Measurements from ENCODE around the gene FAM193A.
"Not testable (repeated sequence)": the region's sequence is repeated elsewhere in the genome, so short reads cannot be mapped to it uniquely, and the experiment has no call there.

The FAM193A gene

DNA sequence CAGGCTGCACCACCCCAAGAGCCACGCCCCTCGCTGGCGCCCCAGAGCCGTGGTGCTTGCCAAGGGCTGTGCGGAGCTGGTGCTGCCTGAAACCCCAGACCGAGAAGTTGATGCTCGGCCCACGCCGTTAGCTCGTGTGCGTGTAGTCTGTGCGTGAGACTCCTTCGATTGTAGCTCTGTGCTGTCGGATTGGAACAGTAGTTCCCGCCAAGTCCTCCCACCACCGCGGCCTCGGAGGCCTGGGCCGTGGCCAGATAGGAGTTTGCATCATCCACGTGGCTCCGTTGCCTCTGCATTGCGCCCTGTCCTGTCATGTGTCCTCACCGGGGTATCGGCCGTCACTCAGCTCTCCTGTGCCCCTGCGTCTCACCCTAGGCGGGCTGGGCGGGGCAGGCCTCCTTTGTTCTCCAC, 195.5 kb downstream of the FAM193A start:
- DNase-seq = no peak

DNA sequence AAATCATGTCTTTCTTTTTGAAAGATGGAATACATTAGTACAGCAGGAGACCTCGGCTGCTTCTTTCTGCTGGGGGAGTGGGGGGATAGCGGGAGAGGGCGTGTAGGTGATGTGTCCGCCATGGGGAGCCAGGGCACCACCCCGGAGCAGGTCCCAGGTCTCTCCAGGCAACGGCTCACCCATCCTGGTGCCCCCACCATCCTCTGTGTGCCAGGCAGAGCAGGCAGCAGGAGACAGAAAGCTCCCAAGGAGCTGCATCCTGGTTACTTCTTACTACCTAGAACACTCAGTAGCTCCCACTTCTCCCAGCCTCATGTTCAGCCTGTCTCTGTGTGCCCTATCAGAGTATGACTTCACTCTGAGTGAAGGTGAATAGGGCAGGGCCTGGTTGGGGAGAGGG, 196.1 kb downstream of the FAM193A start:
- DNase-seq = no peak

DNA sequence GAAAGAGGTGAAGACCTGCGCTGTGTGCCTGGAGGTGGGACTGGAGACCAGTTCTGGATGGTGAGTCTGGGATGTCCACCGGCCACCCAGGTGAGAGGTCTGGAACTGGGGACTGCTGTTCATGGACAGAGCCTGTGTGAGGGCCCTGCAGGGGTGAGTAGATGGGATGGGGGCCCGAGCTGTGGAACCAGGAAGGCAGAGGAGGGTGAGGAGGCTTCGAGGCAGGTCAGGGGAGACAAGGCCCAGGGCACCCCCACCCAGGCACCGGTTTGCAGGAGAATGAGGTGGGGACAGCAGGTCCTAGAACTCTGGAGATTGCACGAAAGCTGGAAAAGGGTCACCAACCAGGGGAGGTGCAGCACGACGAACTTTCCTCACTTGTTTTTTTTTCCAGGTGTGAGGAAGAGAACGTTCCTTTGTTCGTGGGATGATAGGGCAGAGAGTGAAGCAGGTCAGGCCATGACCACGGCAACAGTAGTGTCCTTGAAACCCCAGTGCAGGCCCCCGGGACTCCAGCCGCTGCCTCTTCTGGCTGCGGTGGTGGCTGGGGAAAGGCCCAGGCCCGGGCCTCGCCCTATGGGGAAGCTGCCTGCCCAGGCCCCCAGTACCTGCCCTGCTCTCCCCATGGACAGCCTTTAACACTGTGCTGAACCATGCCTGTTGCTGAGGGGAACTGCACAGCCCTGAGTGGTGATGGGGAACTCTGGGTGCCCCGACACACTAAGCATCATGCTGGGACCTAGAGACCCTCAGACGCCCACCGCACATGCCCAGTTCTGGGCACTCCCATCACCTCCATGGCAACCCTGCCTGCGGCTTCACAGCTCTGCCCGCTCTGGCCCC, 196.8 kb downstream of the FAM193A start:
- DNase-seq = no peak

DNA sequence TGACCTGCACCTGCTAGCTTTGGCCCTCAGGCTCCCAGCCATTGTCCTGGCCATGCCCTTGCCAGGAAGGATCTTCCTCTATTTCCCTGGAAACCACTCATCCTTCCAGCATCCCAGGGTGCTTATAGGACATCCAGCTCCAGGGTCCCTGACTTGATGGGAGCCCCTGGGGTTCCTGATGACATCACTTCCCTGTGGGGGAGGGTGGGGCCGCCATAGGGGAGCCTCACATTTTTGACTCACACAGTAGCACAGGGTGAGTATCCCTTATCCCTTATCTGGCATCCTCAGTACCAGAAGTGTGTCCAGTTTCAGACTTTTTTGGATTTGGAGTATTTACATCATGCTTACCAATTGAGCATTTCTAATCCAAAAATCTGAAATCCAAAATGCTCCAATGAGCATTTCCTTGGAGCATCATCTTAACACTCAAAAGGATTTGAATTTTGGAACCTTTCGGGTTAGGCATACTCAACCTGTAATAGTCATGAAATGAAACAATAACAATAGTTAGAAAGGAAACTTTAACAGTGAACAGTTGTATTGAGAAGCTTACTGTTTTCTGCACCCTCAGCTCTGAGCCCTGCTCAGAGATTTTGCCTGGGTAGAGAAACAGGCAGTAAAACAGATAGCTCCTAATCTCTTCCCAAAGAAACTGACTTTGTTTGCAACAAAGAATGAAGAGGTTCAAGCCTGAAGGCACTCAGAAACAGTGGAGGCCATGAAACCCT, 197.6 kb downstream of the FAM193A start:
- DNase-seq = no peak

DNA sequence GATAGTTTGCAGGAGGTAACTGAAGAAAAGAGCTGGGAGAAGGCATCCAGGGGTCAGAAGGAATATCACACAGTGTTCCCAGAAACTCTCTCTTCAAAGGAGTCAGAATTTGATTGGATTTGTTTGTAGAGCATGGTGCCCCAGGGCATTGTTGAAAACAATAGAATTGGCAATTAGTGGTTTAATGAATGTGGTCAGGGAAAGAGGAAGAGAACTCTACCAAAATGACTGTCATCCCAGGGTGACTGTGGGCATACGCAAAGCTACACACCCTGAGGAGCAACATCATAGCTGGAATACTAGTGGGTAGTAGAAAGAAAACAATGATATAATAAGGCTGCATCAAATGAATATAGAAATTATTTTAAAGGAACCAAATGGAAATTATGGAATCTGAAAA, 198.2 kb downstream of the FAM193A start:
- no peak for DNase-seq

DNA sequence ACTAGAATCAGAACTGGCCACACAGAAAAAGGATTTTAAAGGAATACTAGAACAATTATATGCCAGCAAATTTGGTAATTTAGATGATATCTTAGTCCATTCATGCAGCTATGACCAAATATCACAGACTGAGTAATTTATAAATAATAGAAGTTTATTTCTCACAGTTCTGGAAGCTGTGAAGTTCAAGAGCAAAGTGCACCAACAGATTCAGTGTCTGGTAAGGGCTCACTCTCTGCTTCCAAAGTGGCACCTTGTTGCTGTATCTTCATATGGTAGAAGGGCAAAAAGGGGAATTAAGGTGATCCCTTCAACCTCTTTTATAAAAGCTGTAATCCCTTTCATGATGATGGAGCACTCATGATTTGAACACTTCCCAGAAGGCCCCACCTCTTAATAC, 199.4 kb downstream of the FAM193A start:
- DNase-seq = no peak

DNA sequence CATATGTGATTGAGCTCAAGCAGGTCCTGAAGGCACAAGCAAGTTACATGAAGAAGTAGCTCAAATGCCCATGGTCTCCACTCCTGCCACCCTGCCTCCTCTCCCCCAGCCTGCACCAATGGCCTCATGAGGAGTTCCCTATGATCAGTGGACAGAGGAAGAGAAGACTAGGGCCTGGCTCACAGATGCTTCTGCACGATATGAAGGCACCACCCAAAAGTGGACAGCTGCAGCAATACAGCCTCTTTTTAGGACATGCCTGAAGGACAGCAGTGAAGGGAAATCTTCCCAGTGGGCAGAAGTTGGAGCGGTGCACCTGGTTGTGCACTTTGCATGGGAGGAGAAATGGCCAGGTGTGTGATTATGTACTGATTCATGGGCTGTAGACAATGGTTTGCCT, 201.8 kb downstream of the FAM193A start:
- DNase-seq = not testable (repeated sequence)

DNA sequence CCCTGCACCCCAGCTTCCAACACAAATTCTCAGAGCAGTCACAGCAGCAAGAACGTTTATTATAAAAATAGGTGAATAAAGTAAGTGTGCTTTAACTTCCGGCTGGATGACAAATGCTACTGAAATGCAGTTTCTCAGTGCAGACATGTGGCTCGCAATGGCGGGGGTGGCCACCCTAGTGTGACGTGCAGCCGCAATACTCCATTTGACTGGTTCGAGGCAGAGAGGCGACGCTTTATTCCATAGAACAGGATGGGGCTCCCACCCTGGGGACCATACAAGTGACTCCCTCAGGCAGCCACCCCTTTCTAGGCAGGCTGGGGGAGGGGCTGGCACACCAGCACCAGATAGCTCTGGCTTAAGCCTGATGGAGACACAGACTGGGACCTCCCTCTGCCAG, 205.2 kb downstream of the FAM193A start:
- DNase-seq = no peak

DNA sequence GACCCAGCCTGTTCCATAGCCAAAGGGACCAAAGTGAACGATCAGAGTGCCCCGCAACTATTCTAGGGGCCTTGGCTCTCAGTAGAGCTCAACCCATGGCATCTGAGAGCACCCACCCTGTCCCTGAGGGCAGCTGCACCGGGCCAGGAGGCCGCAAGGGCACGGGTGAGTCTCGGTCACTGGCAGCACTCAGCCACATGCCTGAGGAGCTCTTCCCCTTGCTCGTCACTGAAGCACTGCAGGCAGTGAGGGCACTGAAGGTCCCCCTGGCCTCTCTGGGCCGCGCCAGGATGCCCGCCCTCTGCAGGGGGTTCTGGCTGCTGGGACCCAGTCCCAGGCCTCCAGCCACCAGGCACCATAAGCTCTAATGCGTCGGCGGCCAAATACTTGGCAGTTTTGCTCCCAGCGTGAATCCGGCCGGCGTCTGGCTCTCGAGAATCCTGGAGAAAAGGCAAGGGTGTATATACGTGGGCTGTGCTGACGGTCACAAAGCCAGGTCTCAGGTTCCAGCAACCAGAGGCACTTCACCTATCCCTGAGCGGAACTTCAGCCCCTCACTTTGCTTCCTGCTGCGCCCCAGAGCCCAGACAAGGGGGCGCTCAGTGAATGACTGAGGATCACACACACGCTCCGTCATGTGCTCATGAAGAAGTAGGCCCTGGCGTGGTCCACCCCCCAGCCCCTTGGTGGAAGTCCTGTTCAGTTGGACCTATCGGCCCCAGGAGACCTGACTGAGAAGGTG, 205.8 kb downstream of the FAM193A start:
- no peak for DNase-seq

DNA sequence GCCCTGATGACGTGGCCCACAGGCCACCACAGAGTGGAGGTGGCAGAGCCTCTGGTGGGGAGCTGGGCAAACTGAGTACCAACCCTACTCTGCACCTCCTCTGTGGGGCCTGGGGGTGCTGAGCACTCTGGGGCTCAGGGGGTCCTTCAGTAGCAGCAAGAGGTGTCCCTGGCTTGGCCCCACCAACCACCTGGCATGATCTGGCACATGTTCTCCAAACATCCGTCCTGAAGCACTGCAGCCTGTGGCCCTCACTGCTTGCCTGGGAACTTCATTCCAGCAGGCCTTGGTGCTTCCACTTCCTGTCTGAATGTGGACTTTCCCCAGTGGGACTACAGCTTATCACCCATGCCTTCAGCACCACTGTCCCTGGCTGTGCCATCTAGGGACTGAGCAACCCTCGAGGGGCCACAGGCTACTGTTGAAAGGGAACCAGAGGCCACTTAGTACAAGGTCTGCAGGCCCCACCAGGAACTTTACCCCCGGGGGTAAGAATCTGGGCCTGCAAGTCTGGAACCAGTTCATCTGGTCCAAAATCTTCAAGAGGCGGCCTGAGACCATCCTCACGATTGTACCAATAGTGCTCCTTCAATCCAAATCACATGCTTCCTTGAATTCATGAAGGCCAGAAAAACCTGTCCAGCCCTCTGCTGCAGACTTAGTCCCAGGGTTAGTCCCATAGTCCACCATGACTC, 206.5 kb downstream of the FAM193A start:
- no peak for DNase-seq

DNA sequence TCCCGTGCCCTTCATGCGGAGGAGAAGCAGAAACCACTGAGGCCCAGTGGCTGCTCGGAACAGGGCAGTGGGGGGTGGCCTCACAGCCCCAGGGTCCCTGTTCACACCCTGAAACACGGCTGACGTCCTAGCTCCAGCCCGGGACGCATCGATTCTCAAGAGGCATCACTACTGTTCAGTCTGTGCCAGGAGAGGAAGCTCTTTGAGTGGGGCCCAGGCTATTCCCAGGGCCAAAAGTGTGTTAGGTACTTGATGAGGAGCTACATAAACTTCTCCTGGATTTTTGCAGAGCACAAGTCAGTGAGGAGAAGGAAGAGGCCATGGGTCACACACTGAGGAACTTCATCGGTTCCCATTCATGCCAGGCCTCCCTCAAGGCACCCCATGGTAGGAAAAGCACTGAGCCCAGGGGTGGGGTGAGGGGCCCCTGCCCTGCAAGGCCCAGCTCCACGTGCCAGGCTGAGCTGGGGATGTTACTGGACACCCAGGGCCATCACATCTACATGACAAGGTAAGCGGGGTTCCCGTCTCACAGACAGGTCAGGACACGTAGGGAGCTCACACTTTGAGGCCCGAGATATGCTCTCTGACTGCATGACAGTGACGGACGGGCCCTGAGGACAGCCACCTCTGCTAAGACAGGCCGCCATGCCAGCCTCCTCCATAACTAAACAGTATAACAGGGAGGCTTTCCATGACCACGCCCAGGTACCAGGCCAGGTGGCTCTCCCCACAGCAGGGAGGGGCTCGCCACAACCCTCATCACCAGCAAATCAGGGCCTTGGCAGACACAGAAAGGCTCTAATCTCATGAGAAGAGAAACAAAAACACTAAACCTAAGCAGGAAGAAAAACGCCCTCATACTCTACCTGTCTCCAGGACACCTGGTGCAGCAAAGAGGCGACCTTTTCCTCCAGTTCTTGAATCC, 207.3 kb downstream of the FAM193A start:
- no peak for DNase-seq

DNA sequence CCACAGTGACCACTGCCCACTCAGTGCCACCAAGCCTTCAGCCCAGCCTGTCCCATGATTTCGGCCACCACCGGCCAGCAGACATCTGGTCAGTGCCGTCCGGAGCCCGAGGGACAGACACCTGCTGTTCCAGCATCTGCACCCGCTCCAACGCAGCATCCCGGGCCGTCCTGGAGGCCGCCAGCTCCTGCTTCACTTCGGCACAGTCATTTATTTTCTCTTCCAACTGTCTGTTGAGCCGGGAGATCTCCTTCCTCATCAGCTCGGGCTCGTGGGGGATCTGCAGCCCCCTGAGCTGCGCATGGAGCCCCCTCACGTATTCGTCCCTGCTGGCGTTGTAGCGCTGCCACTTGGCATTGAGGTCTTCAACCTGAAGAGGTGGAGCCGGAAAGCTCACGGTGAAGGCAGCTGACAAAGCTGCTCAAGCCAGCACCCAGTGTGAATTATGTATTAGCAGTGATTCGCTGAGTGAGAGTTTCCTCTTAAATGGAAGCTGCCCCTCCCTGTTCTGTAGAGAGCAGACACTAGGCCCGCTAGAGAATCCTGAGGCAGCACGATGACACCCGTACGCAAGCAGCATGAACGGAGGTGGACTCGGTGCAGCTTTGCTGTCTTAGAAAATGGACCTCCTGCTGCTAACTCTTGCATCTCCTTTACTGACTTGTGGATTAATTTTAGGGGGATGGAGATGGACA, 208.3 kb downstream of the FAM193A start:
- no peak for DNase-seq

DNA sequence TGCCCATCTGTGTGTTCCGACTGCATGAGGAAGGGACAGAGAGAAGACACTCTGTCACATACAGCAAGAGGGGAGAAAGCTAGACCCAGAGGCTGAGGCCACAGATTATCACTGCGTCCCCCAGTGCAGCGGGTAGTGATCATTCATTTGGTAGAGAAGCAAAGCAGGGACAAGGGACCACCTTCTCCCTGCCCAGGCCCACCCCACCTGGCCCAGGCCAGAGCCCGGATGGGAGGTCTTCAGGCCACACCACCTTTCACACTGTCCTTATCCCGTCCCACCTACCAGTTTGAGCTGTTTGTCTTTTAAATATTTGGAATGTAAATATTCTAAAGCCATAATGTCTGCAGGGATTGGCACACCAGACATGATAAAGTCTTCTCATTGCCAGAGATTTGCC, 209.1 kb downstream of the FAM193A start:
- DNase-seq = no peak

DNA sequence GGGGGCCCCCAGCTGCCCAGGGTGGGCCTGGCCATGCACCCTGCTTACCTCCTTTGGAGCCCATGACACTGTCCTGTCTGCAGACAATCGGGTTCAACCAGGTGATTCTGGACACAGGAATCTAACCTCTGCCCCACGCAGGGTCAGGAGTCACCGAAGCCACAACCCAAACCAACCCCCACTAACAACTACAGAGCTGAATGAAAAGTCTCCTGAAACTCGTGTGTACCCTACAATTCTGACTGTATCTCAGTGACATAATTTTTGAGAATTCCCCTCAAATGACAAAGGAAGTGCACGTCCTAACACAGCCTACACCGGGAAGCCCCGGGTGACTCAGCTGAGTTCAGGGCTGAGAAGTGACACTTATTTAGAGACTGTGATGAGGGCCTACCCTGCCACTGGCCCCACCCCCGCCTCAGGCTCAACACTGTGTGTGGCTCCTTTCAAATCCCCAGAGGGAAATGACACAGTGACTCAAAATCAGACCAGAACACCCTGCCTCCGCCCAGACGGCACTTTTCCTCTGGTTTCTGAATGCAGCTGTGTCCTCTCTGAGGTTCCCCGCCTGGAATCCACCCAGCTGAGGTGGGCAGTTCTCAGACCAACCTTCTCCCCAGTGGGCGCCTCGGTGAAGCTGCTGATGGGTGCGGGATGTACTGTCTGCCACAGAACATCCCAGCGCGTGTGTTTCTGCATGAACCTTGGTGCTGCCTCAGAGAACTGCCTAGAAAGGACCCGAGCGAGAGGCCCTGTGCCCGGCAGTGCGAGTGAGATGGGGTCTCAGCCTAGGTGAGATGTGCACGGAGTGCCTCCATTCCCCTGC, 209.7 kb downstream of the FAM193A start:
- DNase-seq = no peak

DNA sequence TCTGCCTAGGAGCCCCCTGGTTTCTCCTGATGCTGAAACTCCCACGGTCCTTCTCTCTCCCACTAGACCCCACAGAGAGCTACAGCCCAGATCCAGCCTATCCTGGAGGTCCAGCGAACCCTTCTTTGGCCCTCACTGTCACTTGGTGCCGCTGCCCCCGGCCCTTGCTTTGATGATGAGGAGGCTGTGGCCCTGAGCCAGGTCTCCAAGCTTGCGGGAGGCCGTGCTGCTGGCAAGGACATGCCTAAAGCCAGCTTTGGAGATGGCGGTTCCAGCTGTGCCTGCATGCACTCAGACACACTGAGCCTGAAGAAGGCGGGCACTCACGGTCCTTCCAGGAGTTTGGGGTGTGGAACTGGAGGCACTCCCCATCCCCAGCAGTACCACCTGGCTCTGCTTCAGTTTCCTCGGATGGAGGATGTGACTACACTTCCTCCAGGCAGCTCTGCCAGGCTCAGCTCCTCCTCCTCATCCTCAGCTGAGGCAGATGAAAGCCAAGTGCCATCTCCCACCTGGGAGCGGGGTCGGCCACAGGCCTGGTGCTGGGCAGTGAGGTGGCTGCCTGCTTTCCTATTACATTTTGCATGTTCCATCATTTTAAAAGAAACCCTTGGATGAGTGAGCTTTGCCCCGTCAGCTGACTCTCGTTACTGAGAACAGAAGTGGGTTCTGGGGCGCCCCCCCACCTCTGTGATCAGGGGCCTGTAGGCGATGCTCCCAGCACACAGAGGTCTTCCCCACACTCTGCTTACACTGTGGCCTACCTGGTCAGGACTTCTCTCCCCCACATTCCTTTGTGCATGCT, 210.6 kb downstream of the FAM193A start:
- DNase-seq = no peak

DNA sequence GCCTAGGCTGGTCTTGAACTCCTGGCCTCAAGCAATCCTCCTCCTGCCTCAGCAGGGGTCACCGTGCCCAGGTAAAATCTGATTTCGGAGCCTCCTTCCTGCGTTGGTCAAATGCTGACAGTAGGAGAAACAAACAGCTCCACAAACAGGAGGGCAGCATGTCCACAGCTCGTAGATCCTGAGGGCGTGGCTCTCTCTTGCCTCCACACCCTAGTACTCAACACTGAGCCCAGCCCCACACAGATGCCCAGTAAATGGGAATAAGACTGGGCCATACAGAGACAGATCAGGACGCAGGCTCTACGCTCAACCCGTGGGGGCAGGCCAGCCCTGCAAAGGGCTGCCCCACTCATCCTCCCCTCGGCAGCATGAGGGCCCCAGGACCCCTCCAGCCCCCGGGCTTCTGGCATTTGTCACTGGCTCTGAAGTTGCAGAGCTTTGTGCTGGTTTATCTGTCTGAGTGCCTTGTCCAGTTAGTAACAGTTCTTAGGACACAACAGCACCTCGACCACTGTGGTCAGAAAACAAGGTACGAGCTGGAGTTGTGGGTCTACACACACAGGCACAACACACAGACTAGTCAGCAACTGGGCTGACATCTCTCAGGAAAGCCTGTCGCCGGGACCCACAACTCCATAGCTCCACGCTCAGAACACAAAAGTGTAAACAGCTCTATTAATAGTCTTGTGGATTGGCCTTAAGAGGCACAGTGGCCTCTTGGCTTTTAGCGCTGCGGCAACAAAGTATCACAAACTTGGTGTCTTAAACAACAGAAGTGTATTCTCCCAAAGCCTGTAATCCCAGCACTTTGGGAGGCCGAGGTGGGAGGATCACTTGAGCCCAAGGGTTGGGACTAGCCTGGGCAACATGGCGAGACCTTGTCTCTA, 214.5 kb downstream of the FAM193A start:
- no peak for DNase-seq

DNA sequence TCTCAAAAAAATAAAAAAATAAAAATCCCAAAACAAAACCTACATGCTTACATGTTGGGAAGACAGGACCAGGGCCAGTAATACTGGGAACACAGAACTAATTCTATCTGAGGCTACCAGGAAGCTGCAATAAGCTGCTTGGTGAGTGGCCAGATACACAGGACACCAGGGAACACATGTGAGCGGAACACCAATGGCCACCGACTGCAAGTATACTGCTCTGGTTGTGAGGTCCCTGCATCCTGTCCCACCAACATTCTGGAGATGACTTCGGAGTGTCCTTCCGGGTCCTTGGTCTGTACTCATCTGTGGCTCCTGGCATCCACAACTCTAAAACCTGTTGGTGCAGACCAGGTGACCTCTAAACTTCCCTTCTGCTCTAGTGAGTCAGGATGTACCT, 217.0 kb downstream of the FAM193A start:
- no peak for DNase-seq

All from NCI-H1694 (cell line).